Activated CD4-positive, alpha-beta T cell treated with anti-CD3 and anti-CD28 coated beads, Interleukin-2, amount 50 U/mL, for 48 hours (primary cell): ENCODE results near the gene STRADB.
A peak's percentile ranks its signal among the peaks of the same experiment; 100 is the strongest.
"Not testable (repeated sequence)": the region's sequence is repeated elsewhere in the genome, so short reads cannot be mapped to it uniquely, and the experiment has no call there.

ENCODE experiments used
- DNase-seq, 2 experiments: peaks; one replicate each; pipeline ENCODE4 v3.0.0-alpha.2; 2020

The STRADB gene, protein sequence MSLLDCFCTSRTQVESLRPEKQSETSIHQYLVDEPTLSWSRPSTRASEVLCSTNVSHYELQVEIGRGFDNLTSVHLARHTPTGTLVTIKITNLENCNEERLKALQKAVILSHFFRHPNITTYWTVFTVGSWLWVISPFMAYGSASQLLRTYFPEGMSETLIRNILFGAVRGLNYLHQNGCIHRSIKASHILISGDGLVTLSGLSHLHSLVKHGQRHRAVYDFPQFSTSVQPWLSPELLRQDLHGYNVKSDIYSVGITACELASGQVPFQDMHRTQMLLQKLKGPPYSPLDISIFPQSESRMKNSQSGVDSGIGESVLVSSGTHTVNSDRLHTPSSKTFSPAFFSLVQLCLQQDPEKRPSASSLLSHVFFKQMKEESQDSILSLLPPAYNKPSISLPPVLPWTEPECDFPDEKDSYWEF

DNA sequence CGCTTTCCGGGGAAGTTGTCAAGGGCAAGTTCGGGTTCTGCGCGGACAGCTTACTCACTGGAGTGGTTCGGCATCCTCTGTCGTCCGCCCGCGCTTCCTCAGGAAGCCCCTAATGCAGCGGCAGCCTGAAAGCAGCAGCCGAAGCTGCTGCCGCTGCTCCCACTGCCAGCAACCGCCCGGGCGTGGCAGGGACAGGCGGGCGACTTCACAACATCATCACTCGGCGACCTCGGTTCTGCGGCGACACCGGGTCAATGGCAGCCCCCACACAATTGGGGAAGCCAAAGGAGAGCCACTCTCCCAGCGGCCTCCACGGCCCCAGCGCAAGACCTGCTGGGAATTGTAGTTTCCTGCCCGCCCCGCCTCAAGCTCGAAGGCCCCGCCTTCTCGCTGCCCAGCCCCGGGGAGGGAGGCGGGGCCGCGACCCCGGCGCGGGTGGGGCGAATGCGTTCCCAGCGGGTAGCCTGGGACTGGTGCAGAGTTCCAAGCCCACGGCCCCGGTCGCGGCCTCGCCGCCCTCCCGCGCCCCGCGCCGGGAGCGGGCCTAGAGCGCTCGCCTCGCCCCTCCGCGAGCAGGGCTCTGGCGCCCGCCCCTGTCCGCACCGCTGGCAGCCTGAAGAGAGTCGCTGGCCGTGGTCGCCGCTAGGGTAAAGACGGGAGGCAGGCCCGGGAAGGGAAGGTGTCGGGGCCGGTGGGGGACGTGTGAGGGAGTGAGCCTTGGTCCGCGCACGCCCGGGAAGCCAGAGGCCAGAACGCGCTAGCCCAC is at the start of gene STRADB, which contains the start of gene TRAK2:
Gene STRADB, plus strand, starts transcription at position 449 of the 766 bp plus-strand sequence. CDS start 3,101 bp downstream, outside the sequence.
Gene TRAK2, minus strand, starts transcription at position 167 of the 766 bp plus-strand sequence. CDS start 30,951 bp downstream, outside the sequence.
- DNase-seq: peak; percentile 95 to 96

DNA sequence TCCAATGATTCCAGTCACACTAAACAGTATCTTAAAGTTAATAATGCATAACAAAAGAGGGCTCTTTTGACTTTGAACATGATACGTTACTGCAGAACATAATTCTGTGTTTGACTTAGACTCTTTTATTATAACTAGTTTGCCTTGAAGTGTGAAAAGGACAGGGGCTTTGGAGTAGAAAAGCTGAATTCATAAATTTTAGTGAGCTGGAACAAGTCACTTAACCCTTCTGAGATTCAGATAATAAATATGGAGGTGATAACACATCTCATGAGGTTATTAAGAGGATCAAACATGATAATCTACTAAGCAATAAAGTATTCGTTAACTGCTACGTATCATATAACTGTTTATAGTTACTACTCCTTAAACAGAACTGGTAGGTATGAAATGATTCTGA is 49.7 kb upstream of the STRADB start:
- DNase-seq: no peak

DNA sequence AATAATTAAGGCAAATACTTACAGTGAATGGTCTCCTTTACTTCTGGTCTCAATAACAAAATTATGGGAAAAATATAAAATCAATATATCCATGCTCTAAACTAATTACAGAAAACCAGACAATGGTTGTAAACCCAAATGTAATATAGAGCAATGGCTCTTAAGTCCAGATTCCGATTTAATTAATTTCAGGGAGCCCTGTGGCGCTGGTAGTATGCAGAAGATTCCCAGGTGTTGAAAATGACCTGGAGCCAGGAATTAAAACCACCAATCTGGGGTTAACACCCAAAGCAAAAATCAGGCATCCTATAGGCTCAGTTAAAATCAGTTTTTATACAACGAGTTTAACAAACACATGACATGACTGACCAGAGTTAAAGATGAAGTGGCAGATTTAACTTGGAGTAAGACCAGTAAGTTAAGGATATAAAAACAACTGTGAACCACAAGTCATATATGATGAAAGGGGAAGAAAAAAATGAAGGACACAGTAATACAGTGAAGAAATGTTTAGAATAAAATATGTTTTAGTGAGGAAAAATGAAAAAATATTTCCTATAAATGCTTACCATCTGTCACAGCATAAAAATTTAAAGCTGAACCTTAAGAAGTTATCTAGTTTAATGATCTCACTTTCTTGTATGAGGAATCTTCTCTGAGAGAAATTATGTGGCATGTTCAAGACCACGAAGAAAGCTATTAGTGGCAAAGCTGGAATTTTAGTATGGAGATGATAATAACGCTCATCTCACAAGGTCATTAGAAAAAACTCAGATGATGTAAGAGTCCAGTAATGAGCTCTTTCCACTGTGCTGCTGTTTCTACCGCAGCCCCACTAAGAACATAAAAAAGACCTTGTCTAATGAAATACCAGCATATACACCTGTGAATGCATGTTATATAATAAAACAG is 48.6 kb upstream of the STRADB start:
- no peak for DNase-seq

DNA sequence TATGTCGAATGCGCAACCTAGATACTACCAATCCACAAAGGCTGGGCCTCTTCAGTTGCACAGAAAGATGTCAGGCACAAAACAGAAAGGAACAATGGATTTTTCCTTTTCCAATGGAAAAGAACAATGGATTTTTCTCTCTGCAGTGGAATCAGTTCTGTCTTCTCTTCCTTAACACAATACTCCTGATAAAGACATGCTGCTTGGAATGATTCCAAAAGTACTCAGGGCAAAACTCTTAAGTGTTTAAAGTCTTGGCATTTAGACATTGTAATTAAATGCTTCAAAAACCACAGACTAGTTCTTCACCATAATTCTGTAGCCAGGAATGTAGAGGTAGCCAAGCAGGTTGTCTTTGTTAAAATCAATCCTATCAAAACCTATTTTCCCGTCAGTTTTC is 47.7 kb upstream of the STRADB start:
- DNase-seq: no peak

DNA sequence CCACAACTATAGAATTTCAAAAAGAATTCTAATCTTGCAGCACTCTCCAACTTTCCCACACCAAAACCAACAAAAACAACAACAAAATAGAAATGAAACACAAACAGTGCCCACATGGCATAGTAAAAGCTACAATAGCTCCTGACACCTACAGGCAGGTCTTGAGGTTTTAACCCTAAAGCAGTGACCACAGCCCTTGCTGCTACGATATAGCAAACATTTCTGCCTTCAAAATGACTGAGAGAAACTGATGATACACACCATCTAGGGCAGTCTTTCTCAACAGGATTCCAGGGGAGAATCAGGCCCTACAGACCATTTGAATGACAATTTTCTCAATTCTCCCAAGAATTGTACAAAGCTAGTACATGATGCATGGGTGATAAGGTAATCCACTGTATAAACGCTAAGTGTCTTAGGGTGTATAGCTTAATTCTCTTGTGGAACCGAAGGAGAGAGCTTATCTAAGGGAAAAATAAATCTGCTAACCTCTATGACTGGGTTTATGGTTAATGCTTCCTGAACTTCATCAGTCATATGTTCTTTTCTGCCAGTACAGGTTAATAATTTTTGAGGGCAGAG is 46.8 kb upstream of the STRADB start:
- no peak for DNase-seq

DNA sequence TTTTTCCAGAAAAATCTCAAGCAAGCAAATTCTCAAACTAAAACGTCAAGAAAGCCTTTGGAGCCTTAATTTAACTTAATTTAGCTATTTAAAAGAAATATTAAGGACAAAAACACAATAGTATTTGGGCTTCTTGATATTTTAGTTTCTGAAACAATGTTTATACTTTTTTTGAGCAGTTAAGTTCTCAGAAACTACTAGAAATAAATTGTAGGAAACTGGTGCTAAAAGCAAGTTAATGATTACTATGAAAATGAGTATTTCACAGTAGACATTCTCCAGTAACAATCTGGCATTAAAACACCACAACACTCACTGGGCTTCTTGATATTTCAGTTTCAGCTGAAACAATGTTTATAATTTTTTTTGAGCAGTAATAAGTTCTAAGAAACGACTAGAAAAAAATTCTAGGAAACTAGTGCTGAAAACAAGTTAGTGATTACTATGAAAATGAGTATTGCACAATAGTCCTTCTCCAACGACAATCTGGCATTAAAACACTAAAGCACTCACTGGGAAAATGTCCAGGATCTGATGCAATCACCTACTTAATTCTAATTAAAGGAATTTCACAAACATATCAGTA is 45.4 kb upstream of the STRADB start:
- DNase-seq: no peak

DNA sequence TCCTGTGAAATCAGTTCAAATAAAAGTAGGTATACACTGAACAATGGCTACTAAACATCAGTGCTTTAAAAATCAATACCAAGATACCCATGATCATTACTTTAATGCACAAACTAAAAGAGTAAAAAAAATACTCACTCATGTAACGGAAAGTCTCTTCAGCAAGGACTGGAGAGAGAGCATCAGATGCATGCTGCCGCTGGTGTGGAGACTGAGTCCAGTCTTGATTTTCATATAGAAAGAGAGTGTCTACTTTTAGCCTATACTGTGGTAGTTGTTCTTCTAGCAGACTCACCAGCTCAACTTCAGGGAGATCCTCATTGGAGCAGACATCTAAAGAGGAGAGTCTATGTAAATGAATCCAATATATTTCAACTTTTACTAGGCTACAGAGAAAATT is 44.3 kb upstream of the STRADB start:
- no peak for DNase-seq

DNA sequence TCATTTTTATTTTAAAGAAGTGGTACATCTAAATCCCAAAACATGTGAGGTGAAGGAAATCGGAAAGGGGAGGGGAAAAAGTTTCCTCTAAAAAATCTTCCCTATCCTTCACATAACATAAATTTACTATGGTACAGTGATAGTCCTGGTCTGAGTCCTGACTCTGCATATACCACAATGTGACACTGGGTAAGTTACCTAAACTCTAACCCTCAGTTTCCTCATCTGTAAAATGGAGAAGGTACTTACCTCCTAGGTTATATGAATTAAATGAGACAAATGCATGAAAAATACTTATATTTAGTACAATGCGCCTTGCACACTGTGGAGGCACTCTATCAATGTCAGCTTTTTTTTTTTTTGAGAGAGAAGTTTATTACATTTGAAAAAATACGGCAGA is 42.6 kb upstream of the STRADB start:
- no peak for DNase-seq

DNA sequence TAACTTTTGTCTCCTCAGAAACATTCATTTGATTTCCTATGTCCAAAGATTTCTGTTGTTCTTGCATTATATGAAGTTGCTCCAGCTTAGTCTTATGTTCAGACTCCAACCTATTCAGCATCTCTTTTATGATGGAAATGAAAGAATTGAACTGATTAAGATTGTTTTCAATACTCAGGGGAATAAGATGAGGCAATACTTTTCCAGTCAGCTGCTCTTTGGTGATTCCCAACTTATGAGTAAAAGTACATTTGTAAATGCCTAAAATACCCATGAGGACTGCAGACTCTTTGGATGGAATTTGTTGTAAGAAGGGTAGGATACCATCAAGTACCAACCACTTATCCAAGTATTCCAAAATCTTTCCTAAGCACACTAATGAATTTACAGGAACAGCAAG is 40.1 kb upstream of the STRADB start:
- no peak for DNase-seq

DNA sequence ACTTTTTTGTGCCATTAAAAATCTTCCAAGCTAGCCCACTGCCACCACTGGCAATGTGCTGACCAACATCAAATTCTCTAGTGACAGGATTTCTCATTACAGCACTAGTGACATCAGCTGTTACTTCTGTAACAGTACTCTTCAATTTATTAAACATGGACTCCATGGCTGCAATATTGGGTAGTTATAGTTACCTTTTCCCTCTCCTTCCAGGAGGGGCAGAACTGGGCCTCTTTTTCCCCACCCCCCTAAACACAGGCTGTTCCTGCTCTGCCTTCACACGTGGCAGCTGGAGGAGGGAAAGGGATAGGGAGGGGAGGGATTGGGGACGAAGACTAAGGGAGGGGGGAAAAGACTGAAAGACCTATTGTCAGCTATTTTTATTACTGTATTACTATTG is 38.4 kb upstream of the STRADB start:
- DNase-seq: no peak

DNA sequence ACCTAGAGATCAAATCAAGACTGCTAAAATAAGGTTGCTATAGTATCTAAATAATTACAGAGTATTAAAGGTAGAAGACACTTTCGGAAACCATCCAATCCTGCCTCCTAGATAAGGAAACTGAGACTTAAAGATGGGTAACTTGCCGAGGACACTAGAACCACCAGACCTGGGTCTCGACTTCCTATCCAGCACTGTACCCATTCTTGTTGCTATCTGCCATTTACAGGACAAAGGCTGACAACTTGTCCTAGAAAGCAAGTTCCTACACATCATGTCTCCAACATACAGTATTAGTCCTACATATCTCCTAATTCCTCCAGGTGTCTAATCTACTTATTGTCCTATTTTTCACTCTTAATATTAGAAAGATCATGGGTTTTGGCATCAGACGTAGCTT is 38.0 kb upstream of the STRADB start:
- DNase-seq: no peak

DNA sequence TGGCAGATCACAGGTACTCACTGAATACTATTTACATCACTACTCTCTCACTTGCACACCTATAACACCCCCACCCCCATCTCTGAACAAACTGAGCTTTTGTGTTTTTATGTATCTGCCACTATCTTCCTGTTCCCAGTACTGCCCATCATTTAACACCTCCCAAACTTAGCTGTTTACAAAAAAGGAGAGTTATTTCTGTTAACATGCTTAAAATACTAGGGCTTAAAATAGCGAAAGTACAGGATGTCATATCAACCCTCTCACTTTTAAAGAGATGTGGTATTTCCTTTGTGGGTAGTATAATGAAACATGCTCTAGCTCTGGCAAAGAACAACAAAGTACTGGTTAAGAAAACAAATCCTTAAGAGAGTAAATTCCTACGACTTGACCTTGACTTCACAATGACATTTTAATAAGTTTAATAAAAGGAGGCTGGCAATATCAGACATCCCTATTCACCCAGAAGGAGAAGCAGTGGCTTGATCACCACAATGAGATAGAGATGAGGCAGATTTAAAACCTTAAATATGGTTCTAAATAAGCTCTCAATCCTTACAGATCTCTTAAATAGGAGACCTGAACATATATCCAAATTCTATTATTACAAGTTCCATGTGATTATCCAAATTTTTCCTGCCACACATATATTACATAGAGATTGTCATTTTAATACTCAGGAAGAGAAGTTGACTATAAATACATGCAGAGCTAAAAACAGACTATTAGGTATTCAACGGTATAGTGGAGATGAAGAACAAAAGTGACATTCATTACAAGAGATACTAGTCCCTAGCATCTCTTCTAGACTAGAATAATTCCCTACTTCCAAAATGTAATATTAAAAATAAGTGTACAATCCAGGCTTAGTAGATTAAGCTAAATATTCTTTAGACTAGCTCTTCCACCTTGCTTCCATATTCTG is 37.2 kb upstream of the STRADB start:
- DNase-seq: no peak

DNA sequence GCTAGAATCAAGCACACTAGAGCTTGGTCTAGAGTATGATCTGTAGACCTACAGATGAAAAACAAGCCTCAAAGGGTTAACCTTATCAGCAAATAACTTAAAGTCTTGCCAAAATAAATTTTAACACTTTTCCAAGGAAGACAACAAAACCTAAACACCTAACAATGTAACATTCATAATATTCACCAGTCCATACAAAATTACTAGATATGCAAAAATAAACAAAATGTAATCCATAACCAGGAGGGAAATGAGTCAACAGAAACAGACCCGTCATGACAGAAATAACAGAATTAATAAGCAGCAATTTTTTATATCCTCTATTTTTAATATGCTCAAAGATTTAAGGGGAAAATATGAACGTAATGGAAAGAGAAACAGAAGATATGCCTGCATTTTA is 36.4 kb upstream of the STRADB start:
- no peak for DNase-seq

DNA sequence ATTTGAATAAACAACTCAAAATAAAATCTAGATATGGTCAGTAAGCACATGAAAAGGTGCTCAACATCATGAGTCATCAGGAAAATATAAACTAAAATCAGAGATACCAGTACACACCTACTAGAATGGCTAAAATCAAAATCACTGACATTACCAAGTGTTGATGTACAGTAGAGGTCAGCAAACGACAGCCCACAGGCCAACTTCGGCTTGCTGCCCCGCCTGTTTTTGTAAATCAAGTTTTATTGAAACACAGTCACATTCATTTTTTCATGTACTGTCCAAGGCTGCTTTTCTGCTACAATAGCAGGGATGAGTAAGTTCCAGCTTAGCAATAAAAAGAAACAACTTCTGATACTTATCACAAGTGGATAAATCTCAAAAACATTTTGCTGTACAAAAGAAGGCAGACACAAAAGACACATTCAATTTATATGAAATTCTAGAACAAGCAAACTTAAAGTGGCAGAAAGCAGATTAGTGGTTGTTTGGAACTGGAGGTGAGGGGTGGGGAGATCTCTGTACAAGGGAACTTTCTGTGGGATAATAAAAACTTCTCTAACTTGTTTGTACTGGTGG is 32.4 kb upstream of the STRADB start:
- DNase-seq: no peak

DNA sequence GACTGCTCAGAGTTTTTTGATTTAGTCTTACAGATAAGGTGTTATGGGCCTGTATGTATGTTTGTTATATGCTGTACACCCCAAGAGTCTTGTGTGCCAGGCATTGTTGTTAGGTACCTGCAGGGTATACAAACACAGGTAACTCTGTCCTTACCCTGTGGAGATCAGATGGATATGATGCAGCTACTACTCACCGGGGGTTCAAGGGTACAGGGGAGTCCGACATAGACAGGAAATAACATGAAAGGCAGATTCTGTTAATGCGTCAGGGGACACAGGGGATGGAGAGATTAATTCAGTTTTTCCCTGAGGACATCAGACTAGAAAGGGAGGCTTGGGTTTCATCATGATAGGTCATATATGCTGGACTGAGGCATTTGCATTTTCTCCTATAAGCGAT is 31.6 kb upstream of the STRADB start:
- DNase-seq: no peak

DNA sequence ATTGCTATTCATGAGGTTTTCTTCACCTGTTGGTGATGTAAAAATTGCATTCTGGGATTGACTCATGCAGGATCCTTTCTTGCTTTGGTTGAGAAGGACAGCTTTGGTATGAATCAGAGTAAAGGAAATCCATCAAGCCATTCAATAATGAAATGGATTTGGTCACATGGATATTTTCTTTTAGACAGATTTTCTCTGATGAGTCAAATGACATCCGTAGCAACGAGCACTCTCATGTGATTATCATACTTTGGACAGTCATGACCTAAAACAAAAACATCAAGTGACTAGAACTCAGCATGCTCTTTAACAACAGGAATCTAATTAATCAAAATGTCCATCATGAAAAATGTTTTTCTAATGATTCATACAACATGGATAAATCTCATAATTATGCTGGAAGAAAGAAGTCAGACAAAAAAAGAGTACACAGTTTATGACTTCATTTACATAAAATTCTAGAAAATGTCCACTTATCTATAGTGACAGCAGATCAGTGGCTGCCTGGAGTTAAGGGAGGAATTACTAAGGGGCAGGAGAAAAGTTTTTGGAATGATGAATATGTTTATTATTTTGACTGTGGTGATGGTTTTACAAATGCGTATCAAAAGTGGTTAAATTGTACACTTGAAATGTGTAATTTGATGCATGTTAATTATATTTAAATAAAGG is 31.0 kb upstream of the STRADB start:
- no peak for DNase-seq

DNA sequence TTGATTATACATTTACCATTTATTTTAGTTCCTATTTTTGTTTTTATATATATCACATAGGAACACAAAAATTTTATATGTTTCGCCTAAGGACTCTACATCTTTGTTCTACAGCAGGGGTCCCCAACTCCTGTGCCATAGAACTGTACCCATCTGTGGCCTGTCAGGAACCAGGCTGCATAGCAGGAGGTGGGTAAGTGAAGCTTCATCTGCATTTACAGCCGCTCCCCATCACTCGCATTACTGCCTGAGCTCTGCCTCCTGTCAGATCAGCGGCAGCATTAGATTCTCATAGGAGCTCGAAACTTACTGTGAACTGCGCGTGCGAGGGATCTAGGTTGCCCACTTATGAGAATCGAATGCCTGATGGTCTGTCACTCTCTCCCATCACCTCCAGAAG is 25.6 kb upstream of the STRADB start:
- DNase-seq: no peak

DNA sequence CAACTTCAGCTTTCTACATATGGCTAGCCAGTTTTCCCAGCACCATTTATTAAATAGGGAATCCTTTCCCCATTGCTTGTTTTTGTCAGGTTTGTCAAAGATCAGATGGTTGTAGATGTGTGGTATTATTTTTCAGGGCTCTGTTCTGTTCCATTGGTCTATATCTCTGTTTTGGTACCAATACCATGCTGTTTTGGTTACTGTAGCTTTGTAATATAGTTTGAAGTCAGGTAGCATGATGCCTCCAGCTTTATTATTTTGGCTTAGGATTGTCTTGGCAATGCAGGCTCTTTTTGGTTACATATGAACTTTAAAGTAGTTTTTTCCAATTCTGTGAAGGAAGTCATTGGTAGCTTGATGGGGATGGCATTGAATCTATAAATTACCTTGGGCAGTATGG is 23.2 kb upstream of the STRADB start:
- DNase-seq: not testable (repeated sequence)

DNA sequence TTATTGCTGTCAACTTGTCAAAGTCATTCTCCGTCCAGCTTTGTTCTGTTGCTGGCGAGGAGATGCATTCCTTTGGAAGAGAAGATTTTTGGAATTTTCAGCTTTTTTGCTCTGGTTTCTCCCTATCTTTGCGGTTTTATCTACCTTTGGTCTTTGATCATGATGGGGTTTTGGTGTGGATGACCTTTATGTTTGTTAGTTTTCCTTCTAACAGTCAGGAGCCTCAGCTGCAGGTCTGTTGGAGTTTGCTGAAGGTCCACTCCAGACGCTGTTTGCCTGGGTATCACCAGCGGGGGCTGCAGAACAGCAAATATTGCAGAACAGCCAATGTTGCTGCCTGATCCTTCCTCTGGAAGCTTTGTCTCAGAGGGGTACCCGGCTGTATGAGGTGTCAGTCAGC is 21.7 kb upstream of the STRADB start:
- not testable (repeated sequence) for DNase-seq

DNA sequence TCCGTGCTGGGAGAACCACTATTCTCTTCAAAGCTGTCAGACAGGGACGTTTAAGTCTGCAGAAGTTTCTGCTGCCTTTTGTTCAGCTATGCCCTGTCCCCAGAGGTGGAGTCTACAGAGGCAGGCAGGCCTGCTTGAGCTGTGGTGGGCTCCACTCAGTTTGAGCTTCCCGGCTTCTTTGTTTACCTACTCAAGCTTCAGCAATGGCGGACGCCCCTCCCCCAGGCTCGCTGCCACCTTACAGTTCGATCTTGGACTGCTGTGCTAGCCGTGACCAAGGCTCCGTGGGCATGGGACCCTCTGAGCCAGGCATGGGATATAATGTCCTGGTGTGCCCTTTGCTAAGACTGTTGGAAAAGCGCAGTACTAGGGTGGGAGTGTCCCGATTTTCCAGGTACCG is 21.2 kb upstream of the STRADB start:
- not testable (repeated sequence) for DNase-seq
